ENCODE data around the gene ARMC2.

The ARMC2 gene

GRCh38 chr6:109019911-109020310 lies 171.7 kb downstream of the ARMC2 start:
- no peak for DNase-seq (ENCODE audit: low read depth)

GRCh38 chr6:109021870-109022269 lies 173.6 kb downstream of the ARMC2 start:
- no peak for DNase-seq (ENCODE audit: low read depth)

- no peak for DNase-seq (ENCODE audit: low read depth)
Measured at GRCh38 chr6:109023356-109023925, 175.2 kb downstream of the ARMC2 start.

All from stimulated activated CD8-positive, alpha-beta memory T cell treated with anti-CD3 and anti-CD28 coated beads, Interleukin-7, amount 100 ng/mL, for 24 hours (primary cell).